KMS-11 (cell line): Measurements from ENCODE around the gene MOB1B.
A peak's percentile ranks its signal among the peaks of the same experiment; 100 is the strongest.
"Not testable (repeated sequence)": the region's sequence is repeated elsewhere in the genome, so short reads cannot be mapped to it uniquely, and the experiment has no call there.

Experiments used
- H2AFZ ChIP-seq: fragments of 200-600 bp; sonication (generic); 2 replicates; pipeline ENCODE4 v1.6.1; 2016; ENCODE audit warnings: antibody characterized with exemption, mixed run types, low read depth
- H3K27ac ChIP-seq: fragments of 200-600 bp; sonication (generic); 2 replicates; pipeline ENCODE4 v1.6.1; 2016; ENCODE audit warnings: mild to moderate bottlenecking, mixed run types
- H3K27me3 ChIP-seq: fragments of 200-600 bp; sonication (generic); 2 replicates; pipeline ENCODE4 v1.6.1; 2017; ENCODE audit warnings: mild to moderate bottlenecking, low read depth, mixed run types, moderate library complexity; ENCODE audit not compliant: insufficient read depth
- H3K36me3 ChIP-seq: fragments of 200-600 bp; sonication (generic); 2 replicates; pipeline ENCODE4 v1.6.1; 2017; ENCODE audit warnings: mild to moderate bottlenecking, mixed run types; ENCODE audit not compliant: insufficient read depth
- H3K4me1 ChIP-seq: fragments of 200-600 bp; sonication (generic); 2 replicates; pipeline ENCODE4 v1.6.1; 2016; ENCODE audit warnings: mild to moderate bottlenecking, low read depth, mixed run types; ENCODE audit not compliant: poor library complexity, severe bottlenecking
- H3K4me2 ChIP-seq: fragments of 200-600 bp; sonication (generic); 2 replicates; pipeline ENCODE4 v1.7.0; 2016; ENCODE audit warnings: mild to moderate bottlenecking, mixed run types
- H3K4me3 ChIP-seq: fragments of 200-600 bp; sonication (generic); IDR thresholded peaks from 2 replicates; pipeline ENCODE4 v1.6.1; 2017; ENCODE audit warnings: low read depth, low read length, mixed read lengths; ENCODE audit not compliant: insufficient read depth
- H3K79me2 ChIP-seq: fragments of 200-600 bp; sonication (generic); 2 replicates; pipeline ENCODE4 v1.6.1; 2016; ENCODE audit warnings: low read depth, mixed run types; ENCODE audit not compliant: insufficient read depth
- H3K9ac ChIP-seq: fragments of 200-600 bp; sonication (generic); 2 replicates; pipeline ENCODE4 v1.6.1; 2016; ENCODE audit warnings: mild to moderate bottlenecking, mixed run types
- H4K20me1 ChIP-seq: fragments of 200-600 bp; sonication (generic); 2 replicates; pipeline ENCODE4 v1.6.1; 2016; ENCODE audit warnings: mild to moderate bottlenecking, mixed run types; ENCODE audit not compliant: insufficient read depth
- TF ChIP-seq, protein P1 (sequence below): fragments of 200-600 bp; sonication (generic); conservative IDR thresholded peaks from 2 replicates; pipeline ENCODE4 v1.6.1; 2017; ENCODE audit warnings: low read depth, mild to moderate bottlenecking, antibody characterized with exemption, low read length, moderate library complexity, mixed read lengths

Gene MOB1B

DNA sequence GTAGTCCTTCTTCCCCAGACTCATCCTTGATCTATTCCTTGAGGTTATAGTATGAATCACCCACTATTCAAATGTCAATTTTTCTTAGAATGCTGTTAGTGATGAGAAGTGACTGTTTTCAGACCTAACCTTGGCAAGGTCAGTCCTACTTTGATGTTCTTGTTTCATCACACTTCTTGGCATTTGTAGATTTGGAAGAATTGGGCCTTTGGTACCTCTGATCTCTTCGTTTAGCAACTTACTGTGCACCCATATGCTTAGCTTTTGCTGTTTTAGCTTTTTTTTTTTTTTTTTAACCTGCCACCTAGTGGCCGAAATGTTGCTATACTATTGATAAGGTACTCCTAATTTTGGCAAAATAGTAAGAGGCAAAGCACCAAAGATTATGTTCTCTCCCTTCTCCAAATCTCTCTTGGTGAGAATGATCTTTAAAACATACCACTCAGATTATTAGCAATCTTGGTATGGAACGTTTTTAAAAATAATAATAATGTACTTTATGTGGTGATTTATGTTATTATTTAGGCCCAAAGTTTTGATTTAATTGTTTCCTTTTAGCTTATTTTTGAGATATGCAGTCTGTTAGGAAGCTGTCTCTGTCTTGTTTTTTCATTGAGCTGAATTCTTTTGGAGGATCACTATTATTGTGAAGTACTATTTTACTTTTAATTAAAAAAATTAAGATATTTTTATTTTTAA, 107.9 kb downstream of the MOB1B start:
- no peak overlapping the region for H3K9ac ChIP-seq
- no peak overlapping the region for H3K27ac ChIP-seq
- no peak overlapping the region for H3K4me3 ChIP-seq
- H3K36me3 ChIP-seq, result no peaks in the 10 kb centered on the region
- TF ChIP-seq, protein P1, sequence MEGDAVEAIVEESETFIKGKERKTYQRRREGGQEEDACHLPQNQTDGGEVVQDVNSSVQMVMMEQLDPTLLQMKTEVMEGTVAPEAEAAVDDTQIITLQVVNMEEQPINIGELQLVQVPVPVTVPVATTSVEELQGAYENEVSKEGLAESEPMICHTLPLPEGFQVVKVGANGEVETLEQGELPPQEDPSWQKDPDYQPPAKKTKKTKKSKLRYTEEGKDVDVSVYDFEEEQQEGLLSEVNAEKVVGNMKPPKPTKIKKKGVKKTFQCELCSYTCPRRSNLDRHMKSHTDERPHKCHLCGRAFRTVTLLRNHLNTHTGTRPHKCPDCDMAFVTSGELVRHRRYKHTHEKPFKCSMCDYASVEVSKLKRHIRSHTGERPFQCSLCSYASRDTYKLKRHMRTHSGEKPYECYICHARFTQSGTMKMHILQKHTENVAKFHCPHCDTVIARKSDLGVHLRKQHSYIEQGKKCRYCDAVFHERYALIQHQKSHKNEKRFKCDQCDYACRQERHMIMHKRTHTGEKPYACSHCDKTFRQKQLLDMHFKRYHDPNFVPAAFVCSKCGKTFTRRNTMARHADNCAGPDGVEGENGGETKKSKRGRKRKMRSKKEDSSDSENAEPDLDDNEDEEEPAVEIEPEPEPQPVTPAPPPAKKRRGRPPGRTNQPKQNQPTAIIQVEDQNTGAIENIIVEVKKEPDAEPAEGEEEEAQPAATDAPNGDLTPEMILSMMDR, result peak; percentile 97
- peaks cover 17% of the 10 kb centered on the region; the same call in 1 of the 2 replicates for H3K79me2 ChIP-seq
- no peaks in the 10 kb centered on the region for H4K20me1 ChIP-seq
- peaks cover 39% of the 10 kb centered on the region for H3K4me1 ChIP-seq
- H2AFZ ChIP-seq, result no peak overlapping the region
- no peak overlapping the region for H3K4me2 ChIP-seq
- H3K27me3 ChIP-seq, result no peaks in the 10 kb centered on the region

DNA sequence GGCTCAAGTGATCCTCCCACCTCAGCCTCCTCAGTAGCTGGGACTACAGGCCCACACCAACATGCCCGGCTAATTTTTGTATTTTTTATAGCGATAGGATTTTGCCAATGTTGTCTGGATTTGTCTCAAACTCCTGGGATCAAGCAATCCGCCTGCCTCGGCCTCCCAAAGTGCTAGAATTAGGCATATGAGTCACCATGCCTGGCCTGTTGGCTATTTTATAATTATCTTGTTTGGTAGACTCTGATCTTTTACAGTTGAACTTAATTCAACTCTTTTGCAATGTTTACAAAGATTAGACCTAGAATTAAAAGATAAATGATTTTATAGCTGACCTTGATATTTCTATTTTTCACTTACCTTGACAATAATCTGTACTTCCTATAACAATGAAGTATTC, 109.3 kb downstream of the MOB1B start:
- H2AFZ ChIP-seq, result no peak overlapping the region
- no peak overlapping the region for H3K9ac ChIP-seq
- TF ChIP-seq, protein P1, result no peak
- H4K20me1 ChIP-seq, result no peaks in the 10 kb centered on the region
- H3K27ac ChIP-seq, result no peak overlapping the region
- H3K27me3 ChIP-seq, result no peaks in the 10 kb centered on the region
- no peak overlapping the region for H3K4me2 ChIP-seq
- H3K79me2 ChIP-seq, result peaks cover 17% of the 10 kb centered on the region; the same call in 1 of the 2 replicates
- peaks cover 27% of the 10 kb centered on the region for H3K4me1 ChIP-seq
- H3K4me3 ChIP-seq, result no peak overlapping the region
- H3K36me3 ChIP-seq, result no peaks in the 10 kb centered on the region

DNA sequence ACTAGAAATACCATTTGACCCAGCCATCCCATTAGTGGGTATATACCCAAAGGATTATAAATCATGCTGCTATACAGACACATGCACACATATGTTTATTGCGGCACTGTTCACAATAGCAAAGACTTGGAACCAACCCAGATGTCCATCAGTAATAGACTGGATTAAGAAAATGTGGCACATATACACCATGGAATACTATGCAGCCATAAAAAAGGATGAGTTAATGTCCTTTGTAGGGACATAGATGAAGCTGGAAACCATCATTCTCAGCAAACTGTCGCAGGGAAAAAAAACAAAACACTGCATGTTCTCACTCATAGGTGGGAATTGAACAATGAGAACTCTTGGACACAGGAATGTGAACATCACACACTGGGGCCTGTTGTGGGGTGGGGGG, 115.2 kb downstream of the MOB1B start:
- H3K79me2 ChIP-seq, result peaks cover 10% of the 10 kb centered on the region; the same call in 1 of the 2 replicates
- not testable (repeated sequence) for H3K27ac ChIP-seq, H4K20me1 ChIP-seq, H3K9ac ChIP-seq, H3K4me3 ChIP-seq, H3K4me2 ChIP-seq, H2AFZ ChIP-seq, H3K36me3 ChIP-seq, H3K4me1 ChIP-seq, H3K27me3 ChIP-seq

DNA sequence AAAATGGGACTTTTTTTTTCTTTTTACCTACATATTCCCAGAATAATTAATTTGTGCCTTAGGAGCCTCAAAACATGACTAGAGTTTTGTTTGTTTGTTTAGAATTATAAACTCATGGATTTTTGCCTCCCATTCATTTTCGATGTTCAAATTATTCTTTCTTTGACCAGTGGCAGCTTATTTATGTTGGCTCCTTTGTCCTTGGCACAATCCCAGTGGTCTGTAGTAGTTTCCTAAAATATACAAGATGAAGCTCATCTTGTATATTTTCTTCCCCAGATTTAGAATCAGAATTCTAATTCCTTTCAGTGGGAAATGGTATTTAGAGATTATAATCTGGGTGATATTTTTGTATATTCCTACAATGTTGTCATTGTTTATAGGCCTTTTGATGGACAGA, 118.4 kb downstream of the MOB1B start:
- no peak overlapping the region for H3K4me2 ChIP-seq
- H2AFZ ChIP-seq, result no peak overlapping the region
- peaks cover 10% of the 10 kb centered on the region; the same call in 1 of the 2 replicates for H3K79me2 ChIP-seq
- H3K27ac ChIP-seq, result no peak overlapping the region
- TF ChIP-seq, protein P1, result no peak
- H4K20me1 ChIP-seq, result no peaks in the 10 kb centered on the region
- no peaks in the 10 kb centered on the region for H3K4me1 ChIP-seq
- H3K36me3 ChIP-seq, result no peaks in the 10 kb centered on the region; the same call in 1 of the 2 replicates
- no peaks in the 10 kb centered on the region for H3K27me3 ChIP-seq
- no peak overlapping the region for H3K4me3 ChIP-seq
- no peak overlapping the region for H3K9ac ChIP-seq

DNA sequence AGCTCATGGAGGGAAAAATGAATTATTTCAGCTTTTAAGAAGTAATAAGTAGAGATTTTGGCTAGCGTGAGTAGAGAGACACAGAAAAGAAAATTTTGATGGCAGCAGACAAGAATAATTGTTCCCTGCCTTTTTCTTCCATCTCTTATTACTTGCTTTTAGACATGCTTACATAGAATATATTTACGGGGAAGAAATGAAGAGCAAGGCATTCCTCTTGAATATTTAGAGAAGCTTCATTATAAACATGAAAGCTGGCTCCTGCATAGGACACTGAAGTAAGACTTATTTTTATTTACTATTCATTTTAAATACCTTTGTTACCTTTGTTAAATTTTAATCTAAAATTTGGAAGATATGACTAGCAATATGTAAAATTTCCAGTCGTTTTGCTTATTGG, 123.5 kb downstream of the MOB1B start:
- H4K20me1 ChIP-seq, result no peaks in the 10 kb centered on the region
- no peak overlapping the region for H3K9ac ChIP-seq
- H3K79me2 ChIP-seq, result no peaks in the 10 kb centered on the region
- no peak overlapping the region for H2AFZ ChIP-seq
- no peaks in the 10 kb centered on the region; the same call in 1 of the 2 replicates for H3K36me3 ChIP-seq
- no peak overlapping the region for H3K4me3 ChIP-seq
- TF ChIP-seq, protein P1, result no peak
- no peaks in the 10 kb centered on the region for H3K4me1 ChIP-seq
- H3K27ac ChIP-seq, result no peak overlapping the region
- no peaks in the 10 kb centered on the region for H3K27me3 ChIP-seq
- no peak overlapping the region for H3K4me2 ChIP-seq
